ENCODE results near the gene PRSS8.

PRSS8 gene

DNA sequence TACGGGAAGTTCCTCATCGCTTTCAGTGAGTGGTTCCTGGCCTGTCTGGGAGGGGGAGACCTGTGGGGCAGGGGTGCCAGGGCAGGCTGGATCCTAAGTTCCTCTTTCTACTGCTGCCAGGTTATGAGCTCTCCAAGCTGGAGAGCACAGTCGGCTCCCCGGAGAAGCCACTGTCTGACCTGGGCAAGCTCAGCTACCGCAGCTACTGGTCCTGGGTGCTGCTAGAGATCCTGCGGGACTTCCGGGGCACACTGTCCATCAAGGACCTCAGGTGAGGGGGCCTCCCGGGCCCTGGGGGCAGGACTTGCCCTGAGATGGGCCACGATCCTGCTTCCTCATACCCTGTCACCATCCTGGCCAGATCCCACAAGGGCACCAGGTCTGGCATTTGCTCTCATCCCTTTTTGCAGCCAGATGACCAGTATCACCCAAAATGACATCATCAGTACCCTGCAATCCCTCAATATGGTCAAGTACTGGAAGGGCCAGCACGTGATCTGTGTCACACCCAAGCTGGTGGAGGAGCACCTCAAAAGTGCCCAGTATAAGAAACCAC is 5.1 kb downstream of the PRSS8 start:
- TF ChIP-seq SIN3A (IDR thresholded peaks at IDR 0.05; ENCODE audit: borderline replicate concordance, insufficient read depth, low read length) (no peak), FOXP2 (optimal IDR thresholded peaks at IDR 0.05; ENCODE audit: borderline replicate concordance, extremely low read depth, extremely low read length, insufficient read depth) (no peak)

DNA sequence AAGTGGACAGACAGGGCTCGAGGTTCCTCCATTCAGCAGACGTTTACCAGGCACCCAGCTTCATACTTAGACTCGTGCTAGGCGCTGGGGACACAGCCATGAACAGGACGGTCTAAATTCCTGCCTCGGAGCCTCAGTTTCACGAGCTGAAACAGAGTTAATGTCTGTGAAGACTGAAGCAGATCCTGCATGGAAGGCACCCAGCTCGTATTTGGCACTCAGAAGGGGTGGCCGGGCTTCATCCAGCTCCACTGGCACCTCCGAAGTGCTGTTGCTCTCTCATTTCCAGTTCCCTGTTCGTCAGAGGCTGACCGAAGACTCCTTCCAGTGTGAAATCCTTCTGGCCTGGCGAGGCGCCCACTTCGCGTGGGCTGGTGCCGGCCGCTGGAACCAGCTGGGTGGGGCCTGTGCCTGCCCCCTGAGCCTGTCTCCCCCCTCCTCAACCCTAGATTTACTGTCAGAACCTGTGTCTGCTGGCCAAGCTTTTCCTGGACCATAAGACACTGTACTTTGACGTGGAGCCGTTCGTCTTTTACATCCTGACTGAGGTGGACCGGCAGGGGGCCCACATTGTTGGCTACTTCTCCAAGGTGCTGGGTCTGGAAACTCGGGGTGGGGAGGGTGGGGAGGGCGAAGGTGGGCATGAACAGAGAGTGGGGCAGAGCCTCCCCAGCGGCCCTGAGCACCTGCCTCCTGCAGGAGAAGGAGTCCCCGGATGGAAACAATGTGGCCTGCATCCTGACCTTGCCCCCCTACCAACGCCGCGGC is 5.8 kb downstream of the PRSS8 start:
- no peak for TF ChIP-seq FOXP2 (optimal IDR thresholded peaks at IDR 0.05; ENCODE audit: borderline replicate concordance, extremely low read depth, extremely low read length, insufficient read depth)

- TF ChIP-seq SIN3A (IDR thresholded peaks at IDR 0.05; ENCODE audit: borderline replicate concordance, insufficient read depth, low read length): no peak
- TF ChIP-seq REST (IDR thresholded peaks at IDR 0.05; ENCODE audit: insufficient read depth in 1 of 2, low read depth in 2 of 2, low read length in 2 of 2): no peak
- TF ChIP-seq FOXP2 (optimal IDR thresholded peaks at IDR 0.05; ENCODE audit: borderline replicate concordance, extremely low read depth, extremely low read length, insufficient read depth): no peak
- no peak for TF ChIP-seq TAF1 (IDR thresholded peaks at IDR 0.05; ENCODE audit: borderline replicate concordance, insufficient read depth, low read length)
These were observed 6.6 kb downstream of the PRSS8 start for GRCh38 chr16:31128711-31129567.

DNA sequence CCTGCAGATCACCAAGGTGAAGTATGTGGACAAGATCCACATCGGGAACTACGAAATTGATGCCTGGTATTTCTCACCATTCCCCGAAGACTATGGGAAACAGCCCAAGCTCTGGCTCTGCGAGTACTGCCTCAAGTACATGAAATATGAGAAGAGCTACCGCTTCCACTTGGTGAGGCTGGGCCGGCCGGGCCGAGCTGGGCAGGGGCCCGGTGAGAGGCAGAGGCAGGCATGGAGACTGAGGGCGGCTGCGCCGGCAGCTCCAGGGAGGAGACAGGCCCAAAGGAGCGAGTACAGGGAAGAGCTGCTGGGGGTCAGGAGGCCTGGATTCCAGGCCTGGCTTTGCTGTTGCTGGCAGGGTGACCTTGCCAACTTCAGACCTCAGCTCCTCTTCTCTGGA is 8.3 kb downstream of the PRSS8 start:
- TF ChIP-seq POLR2AphosphoS5 (IDR thresholded peaks at IDR 0.05; ENCODE audit: low read depth, low read length) (no peak), FOXP2 (optimal IDR thresholded peaks at IDR 0.05; ENCODE audit: borderline replicate concordance, extremely low read depth, extremely low read length, insufficient read depth) (no peak), TAF1 (IDR thresholded peaks at IDR 0.05; ENCODE audit: borderline replicate concordance, insufficient read depth, low read length) (no peak), SIN3A (IDR thresholded peaks at IDR 0.05; ENCODE audit: borderline replicate concordance, insufficient read depth, low read length) (no peak), REST (IDR thresholded peaks at IDR 0.05; ENCODE audit: insufficient read depth in 1 of 2, low read depth in 2 of 2, low read length in 2 of 2) (no peak)

GRCh38 chr16:31125844-31126243 is 9.7 kb downstream of the PRSS8 start:
- no peak for TF ChIP-seq REST (IDR thresholded peaks at IDR 0.05; ENCODE audit: insufficient read depth in 1 of 2, low read depth in 2 of 2, low read length in 2 of 2)

- TF ChIP-seq TAF1 (IDR thresholded peaks at IDR 0.05; ENCODE audit: borderline replicate concordance, insufficient read depth, low read length) (no peak), REST (IDR thresholded peaks at IDR 0.05; ENCODE audit: insufficient read depth in 1 of 2, low read depth in 2 of 2, low read length in 2 of 2) (no peak), FOXP2 (optimal IDR thresholded peaks at IDR 0.05; ENCODE audit: borderline replicate concordance, extremely low read depth, extremely low read length, insufficient read depth) (no peak)
These were observed 15.4 kb downstream of the PRSS8 start for GRCh38 chr16:31120129-31120528.

All from PFSK-1 (cell line).